Activated T-cell treated with anti-CD3 and anti-CD28 coated beads, Interleukin-2, amount 50 U/mL, for 4 hours (primary cell): ENCODE data around the gene FAM3A. TPM values are rescaled to one million over a fixed set of nuclear protein-coding genes. Genes with fewer than 3 reads are reported as not detected.

Experiments
- ATAC-seq, 2 donors: fragments of 200-7000 bp; cut with Tn5 transposase; one replicate each; pipeline ENCODE4 v1.10.0; 2021
- DNase-seq: peaks from one replicate; pipeline ENCODE4 v3.0.0-alpha.2; 2020
- H3K27me3 Mint-ChIP-seq: one replicate; pipeline ENCODE4 v1.8.0; 2021; ENCODE audit warnings: low read depth, mixed read lengths
- H3K36me3 Mint-ChIP-seq: one replicate; pipeline ENCODE4 v1.8.0; 2022; ENCODE audit warnings: mixed read lengths; ENCODE audit not compliant: insufficient read depth
- H3K4me1 Mint-ChIP-seq: one replicate; pipeline ENCODE4 v1.8.0; 2021; ENCODE audit warnings: low read depth, mixed read lengths
- H3K4me3 Mint-ChIP-seq: one replicate; pipeline ENCODE4 v1.8.0; 2021; ENCODE audit warnings: mild to moderate bottlenecking, moderate library complexity, mixed read lengths
- H3K9me3 Mint-ChIP-seq: one replicate; pipeline ENCODE4 v1.8.0; 2021; ENCODE audit warnings: mixed read lengths
- total RNA-seq, 3 donors: library from RNA; stranded (reverse); gene quantifications; one replicate each; pipeline ENCODE4 v1.2.1, GENCODE V29; 2021

Gene FAM3A
- total RNA-seq, 3 donors from 2014 or later = 30.4 to 40.7 (median 30.8) TPM

DNA sequence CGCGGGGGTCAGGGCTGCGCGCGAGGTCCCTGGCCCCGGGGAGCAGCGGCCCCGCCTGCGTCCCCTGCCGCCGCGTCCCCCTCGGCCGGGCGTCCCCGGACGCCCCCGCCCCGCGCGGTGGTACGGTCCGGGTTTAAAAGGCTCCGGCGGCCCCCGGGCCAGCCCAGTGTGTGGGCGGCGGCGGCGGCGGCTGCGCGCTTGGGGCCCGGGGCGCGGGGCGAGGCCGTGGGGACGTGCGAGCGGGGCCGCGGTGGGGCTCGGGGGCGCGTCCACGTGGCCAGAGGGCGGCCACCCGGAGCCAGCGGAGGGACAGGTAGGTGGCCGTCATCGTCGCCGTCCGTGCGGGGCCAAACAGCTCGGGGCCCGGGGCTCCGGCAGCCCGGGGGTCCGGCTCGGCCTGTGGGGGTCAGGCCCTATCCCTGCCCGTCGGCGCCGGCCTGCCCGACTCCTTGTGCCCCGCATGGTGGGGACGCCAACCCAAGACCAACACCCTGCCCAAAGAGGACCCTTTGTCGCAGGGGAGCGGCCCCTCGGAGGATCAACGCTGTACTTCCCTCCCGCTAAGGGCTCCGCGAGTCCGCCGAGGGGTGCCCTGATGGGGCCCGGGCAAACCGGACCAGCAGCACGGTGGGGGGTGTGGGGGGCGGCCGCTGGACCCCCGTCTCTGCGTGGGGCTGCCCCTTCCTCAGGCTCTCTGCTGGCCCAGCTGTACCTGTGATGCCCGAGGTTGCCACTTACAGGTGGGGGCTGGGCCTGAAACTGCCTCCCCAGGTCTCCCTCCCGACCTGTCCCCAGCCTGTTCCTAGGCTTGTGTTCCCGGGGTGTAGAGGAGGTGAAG, 57.7 kb downstream of the FAM3A start, which contains the start of gene PLXNA3:
PLXNA3 (plus strand) TSS at position 166 of the 838 bp plus-strand sequence. CDS start 1,903 bp downstream, outside the sequence.
- Mint-ChIP-seq H3K27me3 (no peaks in the 10 kb centered on the region), H3K9me3 (no peaks in the 10 kb centered on the region), H3K4me1 (peaks cover 10% of the 10 kb centered on the region), H3K36me3 (no peaks in the 10 kb centered on the region), H3K4me3 (peak within 1 kb of the TSS; percentile 92)
- DNase-seq (peak; percentile 61), ATAC-seq (peak; percentile 83 to 84)

DNA sequence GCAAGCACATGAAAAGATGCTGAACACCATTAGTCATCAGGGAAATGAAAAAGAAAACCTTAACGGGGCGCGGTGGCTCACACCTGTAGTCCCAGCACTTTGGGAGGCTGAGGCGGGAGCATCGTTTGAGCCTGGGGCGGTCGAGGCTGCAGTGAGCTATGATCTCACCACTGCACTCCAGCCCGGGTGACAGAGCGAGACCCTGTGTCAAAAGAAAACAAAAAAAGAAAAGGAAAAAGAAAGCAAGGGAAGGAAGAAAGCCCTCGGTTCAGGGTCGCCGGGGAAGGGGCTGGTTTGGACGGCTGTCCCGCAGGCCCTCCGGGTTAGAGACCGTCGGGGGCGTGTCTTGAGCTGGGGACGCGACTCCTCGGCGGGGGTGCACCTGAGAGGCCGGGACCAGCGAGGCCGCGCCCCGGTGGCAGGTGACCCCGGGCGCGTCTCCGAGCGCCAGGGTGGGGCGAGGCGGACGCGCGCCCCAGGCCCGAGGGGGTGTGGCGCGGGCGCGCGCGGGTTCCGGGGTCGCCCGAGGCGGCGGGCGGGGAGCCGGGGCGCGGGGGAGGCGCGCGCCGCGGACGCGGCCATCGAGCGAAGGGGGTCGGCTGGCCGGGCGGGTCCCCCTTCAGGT, 58.4 kb downstream of the FAM3A start:
- H3K4me1 Mint-ChIP-seq = peaks cover 10% of the 10 kb centered on the region
- H3K36me3 Mint-ChIP-seq = no peaks in the 10 kb centered on the region
- H3K27me3 Mint-ChIP-seq = no peaks in the 10 kb centered on the region
- DNase-seq = peak; percentile 42
- no peaks in the 10 kb centered on the region for H3K9me3 Mint-ChIP-seq
- peak overlapping the region; percentile 92 for H3K4me3 Mint-ChIP-seq
- ATAC-seq = peak; percentile 56 to 57

Other genes with a start within 250 kb of the FAM3A start
- not detected for gene TEX28, start 221.1 kb downstream of the FAM3A start, total RNA-seq
- gene TKTL1, start 220.4 kb downstream of the FAM3A start, total RNA-seq = not detected
- 100 to 1,000 TPM; 765 to 924 (median 866) TPM for gene FLNA, start 141.6 kb downstream of the FAM3A start, total RNA-seq
- 100 to 1,000 TPM; 107 to 113 (median 111) TPM for gene EMD, start 136.9 kb downstream of the FAM3A start, total RNA-seq
- 1,000 to 10,000 TPM; 3,297 to 3,503 (median 3,452) TPM for gene RPL10, start 117.9 kb downstream of the FAM3A start, total RNA-seq
- gene DNASE1L1, start 107.0 kb downstream of the FAM3A start, total RNA-seq = 1 to 10 TPM; 4.0 to 7.3 (median 5.1) TPM
- gene TAFAZZIN, start 104.7 kb downstream of the FAM3A start, total RNA-seq = 10 to 100 TPM; 37.9 to 39.3 (median 38.2) TPM
- gene ATP6AP1, start 87.6 kb downstream of the FAM3A start, total RNA-seq = 10 to 100 TPM; 33.7 to 42.2 (median 40.8) TPM
- 100 to 1,000 TPM; 107 to 126 (median 116) TPM for gene GDI1, start 79.1 kb downstream of the FAM3A start, total RNA-seq
- 10 to 100 TPM; 60.2 to 61.9 (median 61.6) TPM for gene FAM50A, start 72.1 kb downstream of the FAM3A start, total RNA-seq
- gene PLXNA3, start 58.0 kb downstream of the FAM3A start, total RNA-seq = 10 to 100 TPM; 26.6 to 33.8 (median 27.6) TPM
- gene LAGE3, start 37.0 kb downstream of the FAM3A start, total RNA-seq = 10 to 100 TPM; 76.1 to 89.9 (median 88.1) TPM
- 10 to 100 TPM; 51.5 to 63.2 (median 59.1) TPM for gene UBL4A, start 29.6 kb downstream of the FAM3A start, total RNA-seq
- gene SLC10A3, start 25.6 kb downstream of the FAM3A start, total RNA-seq = 10 to 100 TPM; 31.3 to 32.0 (median 31.9) TPM
- 100 to 1,000 TPM; 101 to 105 (median 102) TPM for gene G6PD, start 30.6 kb upstream of the FAM3A start, total RNA-seq
- gene IKBKG, start 31.4 kb upstream of the FAM3A start, total RNA-seq = 10 to 100 TPM; 44.3 to 51.6 (median 45.3) TPM
- not detected for gene CTAG1A, start 68.9 kb upstream of the FAM3A start, total RNA-seq
- gene CTAG1B, start 103.0 kb upstream of the FAM3A start, total RNA-seq = not detected
- 1 to 10 TPM in 1 of 3 donors, not detected in 2; 6.1 TPM for gene CTAG2, start 137.3 kb upstream of the FAM3A start, total RNA-seq
- gene GAB3, start 234.8 kb upstream of the FAM3A start, total RNA-seq = 1 to 10 TPM; 1.5 to 2.5 (median 2.0) TPM
- 100 to 1,000 TPM; 269 to 289 (median 286) TPM for gene DKC1, start 246.6 kb upstream of the FAM3A start, total RNA-seq